Eye (tissue), 1 donor: ENCODE results near the gene PTGR1.
A peak's percentile ranks its signal among the peaks of the same experiment; 100 is the strongest.
"Not testable (repeated sequence)": the region's sequence is repeated elsewhere in the genome, so short reads cannot be mapped to it uniquely, and the experiment has no call there.

Source experiments
- DNase-seq: peaks from one replicate; pipeline ENCODE4 v3.0.0-alpha.2; 2015

Gene PTGR1

DNA sequence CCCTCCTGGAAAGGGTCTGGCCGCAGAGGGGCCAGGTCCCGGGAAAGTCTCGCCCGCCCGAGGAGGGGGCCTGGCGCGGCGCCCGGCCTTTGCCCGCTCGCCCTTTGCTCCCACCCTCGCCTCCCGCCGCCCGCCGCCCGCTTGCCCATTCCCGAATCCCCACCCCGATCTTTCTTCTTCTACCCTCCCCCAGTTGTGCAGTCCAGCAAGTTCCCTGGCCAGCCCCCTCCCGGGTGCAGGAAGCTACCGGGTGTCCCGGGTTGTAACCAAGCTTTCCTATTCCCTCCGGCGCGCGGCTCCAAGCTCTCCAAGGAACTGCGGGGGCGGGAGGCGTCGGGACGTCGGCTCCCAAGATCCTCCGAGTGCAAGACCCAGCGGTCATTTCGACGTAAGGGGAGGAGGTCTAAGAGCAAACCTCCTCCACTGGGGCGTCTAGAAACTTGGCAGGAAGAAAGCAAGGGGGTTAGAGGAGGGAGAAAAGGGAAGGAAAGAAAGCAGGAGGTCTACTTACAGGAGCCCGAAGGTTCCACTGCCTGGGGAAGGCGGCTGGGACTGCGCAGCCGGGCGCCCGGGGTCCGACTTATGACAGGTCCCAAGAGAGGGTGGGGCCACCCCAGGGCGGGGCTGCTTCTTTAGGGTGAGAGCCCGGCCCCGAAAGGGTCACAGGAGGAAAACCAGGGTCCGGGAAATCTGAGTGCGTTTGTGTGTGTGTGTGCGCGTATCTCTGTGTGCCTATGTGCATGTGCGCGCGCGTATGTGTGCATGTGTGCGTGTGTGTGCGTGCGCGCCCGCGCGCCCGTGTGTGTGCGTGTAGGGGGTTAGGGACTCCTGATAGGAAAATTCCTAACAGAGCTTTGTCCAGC lies at the start of gene PTGR1:
Gene PTGR1 (minus strand): TSS at position 556 of the 863 bp plus-strand sequence. CDS start 2,225 bp downstream, outside the sequence.
- DNase-seq: peak; percentile 95

- no peak for DNase-seq
Measured at GRCh38 chr9:111649016-111649415, 49.6 kb upstream of the PTGR1 start.

DNA sequence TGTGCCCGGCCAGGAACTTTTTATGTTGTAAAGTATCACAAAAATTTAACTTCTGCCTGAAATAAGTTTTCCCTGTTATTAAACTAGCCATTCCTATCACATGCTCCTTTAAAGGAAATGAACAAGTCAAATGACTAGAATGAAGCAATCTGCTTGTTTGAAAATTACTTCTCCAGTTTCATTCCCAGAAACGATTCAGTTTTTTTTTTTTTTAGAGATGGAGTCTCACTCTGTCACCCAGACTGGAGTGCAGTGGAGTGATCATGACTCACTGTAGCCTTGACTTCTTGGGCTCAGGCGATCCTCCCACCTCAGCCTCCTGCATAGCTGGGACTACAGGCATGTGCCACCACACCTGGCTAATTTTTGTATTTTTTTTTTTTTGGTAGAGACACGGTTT lies 48.6 kb upstream of the PTGR1 start:
- DNase-seq: no peak

- no peak for DNase-seq
Measured at GRCh38 chr9:111646417-111646816, 47.0 kb upstream of the PTGR1 start.

- no peak for DNase-seq
Measured at GRCh38 chr9:111645806-111646205, 46.4 kb upstream of the PTGR1 start.

GRCh38 chr9:111644195-111644772 lies 44.8 kb upstream of the PTGR1 start:
- no peak for DNase-seq

GRCh38 chr9:111637421-111637950 lies 38.0 kb upstream of the PTGR1 start:
- no peak for DNase-seq

GRCh38 chr9:111634860-111635259 lies 35.4 kb upstream of the PTGR1 start:
- no peak for DNase-seq

DNA sequence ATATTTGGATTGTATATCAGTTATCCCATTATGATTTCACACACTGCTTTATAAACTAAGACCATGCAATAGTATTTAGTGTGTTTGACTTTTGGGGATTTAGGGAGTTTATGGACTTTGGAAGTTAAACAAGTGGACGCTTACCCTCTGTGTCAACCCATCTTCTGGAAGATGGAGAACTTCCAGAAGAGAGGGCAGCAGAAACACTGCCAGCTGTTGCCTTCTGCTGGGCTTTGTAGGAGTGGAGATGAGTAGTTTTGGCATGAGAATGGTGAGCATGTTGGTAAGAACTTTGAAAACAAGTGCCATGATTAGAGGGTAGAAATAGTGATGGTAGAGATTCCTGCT lies 33.9 kb upstream of the PTGR1 start:
- DNase-seq: no peak

GRCh38 chr9:111632695-111633388 lies 33.4 kb upstream of the PTGR1 start:
- no peak for DNase-seq

GRCh38 chr9:111632060-111632459 lies 32.6 kb upstream of the PTGR1 start:
- DNase-seq: no peak

DNA sequence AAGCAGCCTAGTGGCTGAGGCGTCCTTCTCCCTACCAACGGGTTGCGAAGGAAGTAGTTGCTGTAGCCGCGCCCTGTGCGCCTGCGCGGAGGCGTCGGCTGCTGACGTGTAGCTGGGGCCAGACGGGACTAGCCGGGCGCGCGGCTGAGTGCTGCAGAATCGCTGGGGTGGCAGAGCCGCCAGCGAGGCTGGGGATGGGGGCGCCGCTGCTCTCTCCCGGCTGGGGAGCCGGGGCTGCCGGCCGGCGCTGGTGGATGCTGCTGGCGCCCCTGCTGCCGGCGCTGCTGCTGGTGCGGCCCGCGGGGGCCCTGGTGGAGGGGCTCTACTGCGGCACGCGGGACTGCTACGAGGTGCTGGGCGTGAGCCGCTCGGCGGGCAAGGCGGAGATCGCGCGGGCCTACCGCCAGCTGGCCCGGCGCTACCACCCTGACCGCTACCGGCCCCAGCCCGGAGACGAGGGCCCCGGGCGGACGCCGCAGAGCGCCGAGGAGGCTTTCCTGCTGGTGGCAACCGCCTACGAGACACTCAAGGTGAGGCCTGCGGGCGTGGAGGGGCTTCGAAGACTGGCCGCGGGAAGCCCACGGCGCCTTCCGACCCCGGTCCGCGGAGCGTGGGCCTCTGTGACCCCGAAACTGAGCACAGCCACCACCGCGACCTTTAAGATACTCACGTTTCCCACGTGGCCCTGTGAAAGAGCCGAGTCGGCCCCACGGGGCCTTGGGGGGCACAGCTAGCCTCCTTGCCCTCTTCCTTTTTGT lies 31.9 kb upstream of the PTGR1 start, which contains the start of gene DNAJC25:
Gene DNAJC25 (plus strand): TSS at position 121 of the 758 bp plus-strand sequence. CDS start 74 bp downstream, at position 195.
- peak; percentile 99 for DNase-seq

DNA sequence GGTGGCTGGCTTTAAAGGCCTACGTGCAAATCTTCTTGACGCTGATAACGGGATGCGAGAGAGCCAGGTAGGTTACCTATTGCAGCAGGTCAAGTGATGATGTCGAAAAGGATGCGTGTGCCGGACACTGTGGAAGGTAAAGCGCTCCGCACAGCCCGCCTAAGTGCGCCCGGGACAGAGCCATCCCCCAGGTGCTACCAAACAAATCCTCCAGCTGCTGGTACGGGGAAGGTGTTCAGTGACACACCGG lies 31.4 kb upstream of the PTGR1 start:
- no peak for DNase-seq

- DNase-seq: no peak
Measured at GRCh38 chr9:111630182-111630963, 30.9 kb upstream of the PTGR1 start.

- no peak for DNase-seq
Measured at GRCh38 chr9:111628411-111628810, 29.0 kb upstream of the PTGR1 start.

DNA sequence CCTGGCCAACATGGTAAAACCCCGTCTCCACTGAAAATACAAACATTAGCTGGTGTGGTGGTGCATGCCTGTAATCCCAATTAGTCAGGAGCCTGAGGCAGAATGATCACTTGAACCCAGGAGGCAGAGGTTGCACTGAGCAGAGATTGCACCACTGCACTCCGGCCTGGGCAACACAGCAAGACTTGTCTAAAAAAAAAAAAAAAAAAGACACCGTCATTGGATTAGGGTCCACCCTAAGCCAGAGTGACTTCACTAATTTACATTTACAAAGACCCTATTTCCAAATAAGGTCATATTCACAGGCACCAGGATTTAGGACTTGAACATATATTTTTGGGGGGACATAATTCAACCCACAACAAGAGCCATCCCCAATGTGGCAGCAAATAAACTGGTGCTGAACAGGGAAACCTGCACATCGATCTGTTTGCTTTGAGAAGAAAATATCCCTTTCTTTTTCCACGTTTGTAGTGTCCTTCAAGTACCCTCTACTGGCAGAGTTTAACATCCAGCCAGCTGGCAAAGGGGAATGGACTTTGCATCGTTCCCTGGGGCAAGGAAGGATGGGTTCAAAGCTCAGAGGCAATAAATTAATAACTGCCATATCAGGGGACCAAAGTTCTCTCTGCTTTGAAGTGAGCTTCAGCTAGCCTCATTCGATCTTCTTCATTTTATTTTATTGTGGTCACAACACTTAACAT lies 28.0 kb upstream of the PTGR1 start:
- no peak for DNase-seq

DNA sequence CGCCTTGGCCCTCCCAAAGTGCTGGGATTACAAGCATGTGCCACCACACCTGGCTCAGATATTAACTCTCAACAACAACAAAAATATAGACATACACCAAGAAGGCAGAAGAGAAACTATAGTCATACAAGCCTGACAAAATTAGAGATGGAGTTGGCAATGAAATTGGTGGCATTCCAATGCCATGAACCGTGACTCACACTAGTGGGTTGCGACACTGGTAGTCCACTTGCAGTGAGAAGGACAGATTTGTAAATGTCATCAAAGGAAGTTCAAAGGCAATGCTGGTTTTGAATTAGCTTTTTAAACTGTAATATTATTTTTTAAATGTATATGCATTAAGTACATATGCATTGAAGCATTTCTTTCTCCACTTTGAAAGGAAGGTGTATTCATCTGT lies 23.2 kb upstream of the PTGR1 start:
- DNase-seq: no peak

- DNase-seq: peak; percentile 53
Measured at GRCh38 chr9:111621895-111622480, 22.5 kb upstream of the PTGR1 start.

GRCh38 chr9:111617349-111617748 lies 17.9 kb upstream of the PTGR1 start:
- not testable (repeated sequence) for DNase-seq

DNA sequence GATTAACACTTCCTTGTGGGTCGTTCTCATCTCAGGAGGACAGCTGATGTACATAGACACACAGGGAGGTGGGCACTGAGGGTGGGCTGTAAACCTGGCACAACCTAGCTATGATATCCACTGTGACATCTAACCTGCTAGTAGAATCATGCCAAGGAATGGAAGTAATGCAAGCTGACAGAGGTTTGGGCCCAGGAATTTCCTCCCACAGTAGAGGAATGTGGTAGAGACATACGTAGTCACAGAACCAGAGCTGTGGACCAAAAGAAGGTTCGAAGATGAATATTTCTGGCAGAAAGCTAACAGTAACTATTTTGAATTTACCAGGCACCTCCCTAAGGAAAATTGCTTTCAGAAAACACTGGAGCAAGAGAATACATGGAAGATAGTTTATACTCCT lies 16.5 kb upstream of the PTGR1 start:
- no peak for DNase-seq

- no peak for DNase-seq
Measured at GRCh38 chr9:111613436-111614040, 14.1 kb upstream of the PTGR1 start.
